IMR-90 (cell line): ENCODE measurements around the gene AUTS2. TPM values are rescaled to one million over a fixed set of nuclear protein-coding genes. Genes with fewer than 3 reads are reported as not detected.
A peak's percentile ranks its signal among the peaks of the same experiment; 100 is the strongest.

ENCODE experiments used
- ATAC-seq: fragments of 200-7000 bp; cut with Tn5 transposase; 2 replicates; pipeline ENCODE4 v1.9.1; 2020; ENCODE audit warnings: low read depth, mild to moderate bottlenecking, moderate library complexity
- BruUV-seq: library from RNA; stranded (reverse); fragments of 400-500 nt; replicated peaks from 2 replicates; lab custom pipeline; 2021; lab: Mats Ljungman, UMichigan
- CTCF ChIA-PET: fragments of 300-600 bp; formaldehyde crosslinking; extraction: SDS; loops from one replicate; lab custom pipeline; 2021; ENCODE audit warnings: antibody characterized with exemption; lab: Yijun Ruan, JAX
- POLR2A ChIA-PET: fragments of 300-600 bp; sonication (Branson Sonifier 250); formaldehyde crosslinking; loops from one replicate; lab custom pipeline; 2022; ENCODE audit warnings: antibody characterized with exemption; ENCODE audit not compliant: unreplicated experiment; lab: Charles Lee
- DNase-seq: peaks from one replicate; pipeline ENCODE4 v3.0.0; 2013
- H2AFZ ChIP-seq: replicated peaks from 2 replicates; pipeline ENCODE3; 2013; ENCODE audit warnings: low read length, mild to moderate bottlenecking; ENCODE audit not compliant: poor library complexity
- H2AK5ac ChIP-seq: 2 replicates; pipeline ENCODE4 v1.6.1; 2013; ENCODE audit warnings: low read depth, low read length, inconsistent platforms
- H2AK9ac ChIP-seq: replicated peaks from 2 replicates; pipeline ENCODE3; 2013; ENCODE audit warnings: mild to moderate bottlenecking, low read depth, low read length, moderate library complexity; ENCODE audit not compliant: poor library complexity
- H2BK120ac ChIP-seq: 2 replicates; pipeline ENCODE4 v1.6.1; 2013; ENCODE audit warnings: low read depth, low read length, inconsistent platforms
- H2BK15ac ChIP-seq: 3 replicates; pipeline ENCODE4 v1.6.1; 2013; ENCODE audit warnings: low read depth, low read length, inconsistent platforms
- H2BK20ac ChIP-seq: 2 replicates; pipeline ENCODE4 v1.6.1; 2013; ENCODE audit warnings: low read depth, mild to moderate bottlenecking, inconsistent platforms, low read length, moderate library complexity
- H2BK5ac ChIP-seq: 2 replicates; pipeline ENCODE4 v1.6.1; 2013; ENCODE audit warnings: mild to moderate bottlenecking, low read depth, low read length, inconsistent platforms; ENCODE audit not compliant: poor library complexity, severe bottlenecking
- H3K14ac ChIP-seq: replicated peaks from 2 replicates; pipeline ENCODE4 v1.6.1; 2013; ENCODE audit warnings: low read depth, low read length, inconsistent platforms
- H3K18ac ChIP-seq: 2 replicates; pipeline ENCODE4 v1.6.1; 2013; ENCODE audit warnings: low read depth, low read length, control low read depth
- H3K23ac ChIP-seq: 2 replicates; pipeline ENCODE4 v1.6.1; 2013; ENCODE audit warnings: low read depth, low read length, inconsistent platforms
- H3K27ac ChIP-seq: 2 replicates; pipeline ENCODE4 v1.5.1; 2013; ENCODE audit warnings: mild to moderate bottlenecking, control low read depth, low read length; ENCODE audit not compliant: insufficient read depth
- H3K27me3 ChIP-seq: 2 replicates; pipeline ENCODE4 v1.6.1; 2013; ENCODE audit warnings: low read length; ENCODE audit not compliant: control insufficient read depth, insufficient read depth
- H3K36me3 ChIP-seq: 2 replicates; pipeline ENCODE4 v1.6.1; 2013; ENCODE audit warnings: low read length, mixed read lengths; ENCODE audit not compliant: control insufficient read depth, insufficient read depth
- H3K4ac ChIP-seq: 2 replicates; pipeline ENCODE4 v1.6.1; 2013; ENCODE audit warnings: low read depth, low read length, inconsistent platforms
- H3K4me1 ChIP-seq: 2 replicates; pipeline ENCODE4 v1.6.1; 2013; ENCODE audit warnings: low read length, mixed read lengths; ENCODE audit not compliant: control insufficient read depth, insufficient read depth
- H3K4me2 ChIP-seq: 2 replicates; pipeline ENCODE4 v1.6.1; 2013; ENCODE audit warnings: low read depth, mild to moderate bottlenecking, control low read depth, low read length, moderate library complexity
- H3K4me3 ChIP-seq: 2 replicates; pipeline ENCODE4 v1.5.1; 2013; ENCODE audit warnings: low read depth, mild to moderate bottlenecking, control low read depth, low read length, moderate library complexity; ENCODE audit not compliant: insufficient read depth
- H3K56ac ChIP-seq: 2 replicates; pipeline ENCODE4 v1.6.1; 2013; ENCODE audit warnings: low read length, inconsistent platforms; ENCODE audit not compliant: insufficient read depth; ENCODE audit errors: extremely low read depth
- H3K79me1 ChIP-seq, 2 experiments: 2 replicates each; pipeline ENCODE4 v1.6.1; 2013; ENCODE audit warnings: low read length in 2 of 2, inconsistent platforms in 1 of 2, low read depth in 1 of 2
- H3K9ac ChIP-seq: 2 replicates; pipeline ENCODE4 v1.6.1; 2013; ENCODE audit warnings: low read depth, low read length, control low read depth
- H3K9me1 ChIP-seq: 2 replicates; pipeline ENCODE4 v1.6.1; 2013; ENCODE audit warnings: low read length, inconsistent platforms; ENCODE audit not compliant: insufficient read depth
- H3K9me3 ChIP-seq: 2 replicates; pipeline ENCODE4 v1.6.1; 2013; ENCODE audit warnings: low read length; ENCODE audit not compliant: control insufficient read depth, insufficient read depth
- H4K20me1 ChIP-seq: 2 replicates; pipeline ENCODE4 v1.6.1; 2013; ENCODE audit warnings: low read length, inconsistent platforms; ENCODE audit not compliant: insufficient read depth
- H4K5ac ChIP-seq: 2 replicates; pipeline ENCODE4 v1.6.1; 2013; ENCODE audit warnings: mild to moderate bottlenecking, low read depth, low read length, control low read depth
- H4K8ac ChIP-seq, 2 experiments: 2 replicates each; pipeline ENCODE4 v1.6.1; 2013; ENCODE audit warnings: low read depth in 2 of 2, low read length in 2 of 2, control low read depth in 1 of 2, inconsistent platforms in 1 of 2
- H4K91ac ChIP-seq: 2 replicates; pipeline ENCODE4 v1.6.1; 2013; ENCODE audit warnings: low read depth, low read length, inconsistent platforms; ENCODE audit not compliant: insufficient read depth
- MAFK ChIP-seq: IDR thresholded peaks from 2 replicates; pipeline ENCODE4 v1.6.1; 2012; ENCODE audit warnings: low read depth, low read length, improper control_type of control experiment
- MAZ ChIP-seq: IDR thresholded peaks from 2 replicates; pipeline ENCODE4 v1.6.1; 2012; ENCODE audit warnings: low read depth, mild to moderate bottlenecking, low read length, improper control_type of control experiment, moderate library complexity, borderline replicate concordance
- NFE2L2 ChIP-seq: fragments of 150-350 bp; IDR thresholded peaks from 2 replicates; pipeline ENCODE4 v1.6.1; 2016; ENCODE audit warnings: low read depth, mild to moderate bottlenecking, low read length
- POLR2A ChIP-seq: IDR thresholded peaks from 2 replicates; pipeline ENCODE4 v1.6.1; 2012; ENCODE audit warnings: mild to moderate bottlenecking, low read depth, low read length
- RAD21 ChIP-seq: IDR thresholded peaks from 2 replicates; pipeline ENCODE4 v1.6.1; 2012; ENCODE audit warnings: low read length, improper control_type of control experiment
- WGBS, 2 experiments: methylation state at CpG; one replicate each; pipeline versions ENCODE4 v1.1.5 to v1.1.7; 2013; ENCODE audit warnings: missing lambda C conversion rate in 2 of 2; ENCODE audit not compliant: insufficient read length in 1 of 2; ENCODE audit errors: extremely low coverage in 2 of 2; 5-methylcytosine and 5-hydroxymethylcytosine counted together
- dilution Hi-C: fragments of 300-500 bp; cut with HindIII; formaldehyde crosslinking; loops from one replicate; pipeline ENCODE4 v1.14.3; 2018; ENCODE audit warnings: low sequenced_read_pairs; ENCODE audit not compliant: unreplicated experiment
- in situ Hi-C: fragments of 300-500 bp; cut with MboI; formaldehyde crosslinking; loops from 3 replicates; pipeline ENCODE4 v1.14.3; 2019; ENCODE audit warnings: low sequenced_read_pairs, inconsistent platforms, mixed read lengths
- intact Hi-C: fragments of 100-400 bp; cut with micrococcal nuclease; formaldehyde crosslinking; loops from 2 replicates; pipeline ENCODE4 v1.10.0; 2022
- polyA plus RNA-seq, 3 experiments: library from polyadenylated mRNA; depleted of rRNA; stranded (reverse); fragments of >200 nt; gene quantifications; 2 replicates each; pipeline ENCODE4 v1.2.3, GENCODE V29; 2012; ENCODE audit warnings: low replicate concordance in 1 of 3
- total RNA-seq: library from RNA; depleted of rRNA; stranded (reverse); fragments of >200 nt; gene quantifications from 2 replicates; pipeline ENCODE4 v1.2.3, GENCODE V29; 2012
- TF ChIP-seq, protein P1 (sequence below): fragments of 150-350 bp; IDR thresholded peaks from 2 replicates; pipeline ENCODE4 v1.6.1; 2017; ENCODE audit warnings: mild to moderate bottlenecking, antibody characterized with exemption, low read length, low read depth

The AUTS2 gene
- total and polyA plus RNA-seq, 2 of the 4 experiments (the other 2 are of a cell fraction): 0.90 to 3.0 TPM

- 0 out of 2 replicates have a peak, but pooled peaks cover 3% of the 10 kb centered on the region for H3K9me1 ChIP-seq
- H3K27ac ChIP-seq: no peak overlapping the region
- in situ Hi-C loops (no loop called here), intact Hi-C loops (no loop called here), dilution Hi-C loops (no loop called here)
- H2BK15ac ChIP-seq: no peak overlapping the region
- no peak overlapping the region for H3K4me2 ChIP-seq
- no peak overlapping the region for H3K9ac ChIP-seq
- TF ChIP-seq RAD21: no peak
- no peak for TF ChIP-seq MAFK
- TF ChIP-seq POLR2A: no peak
- TF ChIP-seq, protein P1, sequence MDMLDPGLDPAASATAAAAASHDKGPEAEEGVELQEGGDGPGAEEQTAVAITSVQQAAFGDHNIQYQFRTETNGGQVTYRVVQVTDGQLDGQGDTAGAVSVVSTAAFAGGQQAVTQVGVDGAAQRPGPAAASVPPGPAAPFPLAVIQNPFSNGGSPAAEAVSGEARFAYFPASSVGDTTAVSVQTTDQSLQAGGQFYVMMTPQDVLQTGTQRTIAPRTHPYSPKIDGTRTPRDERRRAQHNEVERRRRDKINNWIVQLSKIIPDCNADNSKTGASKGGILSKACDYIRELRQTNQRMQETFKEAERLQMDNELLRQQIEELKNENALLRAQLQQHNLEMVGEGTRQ: no peak
- TF ChIP-seq MAZ: no peak
- TF ChIP-seq NFE2L2: no peak
- H3K23ac ChIP-seq: no peak overlapping the region
- 100% methylated on average over 1 of the region's 11 CpGs; no CpG with 5 or more reads in 1 of the 2 experiments for WGBS, 2 experiments
- H2AFZ ChIP-seq: no peak overlapping the region
- H4K8ac ChIP-seq: no peak overlapping the region
- ATAC-seq (no peak), DNase-seq (no peak)
- no peak overlapping the region for H3K56ac ChIP-seq
- no peak overlapping the region for H2AK9ac ChIP-seq
- ChIA-PET POLR2A (no interaction called here), CTCF (interaction anchor here (0.6 kb wide), 1 partner anchor 854 kb away, joined by 6 read pairs; no protein-coding TSS in a partner anchor)
- H2BK5ac ChIP-seq: no peak overlapping the region
- peaks cover 5% of the 10 kb centered on the region; the same call in 1 of the 2 replicates for H3K4me1 ChIP-seq
- H3K9me3 ChIP-seq: peaks cover 2% of the 10 kb centered on the region; the same call in 1 of the 2 replicates
- BruUV-seq: no TSS peak
- no peak overlapping the region for H2BK20ac ChIP-seq
- H3K4me3 ChIP-seq: no peak overlapping the region
- H2AK5ac ChIP-seq: 0 out of 2 replicates have a peak overlapping the region, but pooled peaks have one; percentile 13
- no peaks in the 10 kb centered on the region for H3K27me3 ChIP-seq
- H3K14ac ChIP-seq: no peak overlapping the region
- H2BK120ac ChIP-seq: no peak overlapping the region
- H4K91ac ChIP-seq: no peak overlapping the region
- peaks cover 9% of the 10 kb centered on the region; the same call in 1 of the 2 replicates for H4K20me1 ChIP-seq
- no peaks in the 10 kb centered on the region for H3K36me3 ChIP-seq
- H3K79me1 ChIP-seq: peaks cover 4 to 13% of the 10 kb centered on the region in 2 experiments; a peak in 2 of 4 replicates
- no peak overlapping the region for H4K5ac ChIP-seq
- H3K18ac ChIP-seq: no peak overlapping the region
- no peak overlapping the region for H3K4ac ChIP-seq
Observed at GRCh38 chr7:70711452-70711851, 1113.2 kb downstream of the AUTS2 start.
